Astrocyte (in vitro differentiated cells and primary cell): ENCODE results near the gene PSMC4. TPM values are rescaled to one million over a fixed set of nuclear protein-coding genes. Genes with fewer than 3 reads are reported as not detected.

Experiments used
- DNase-seq: peaks from one replicate; pipeline ENCODE4 v3.0.0-alpha.2; 2010; ENCODE audit warnings: low read depth
- FAIRE-seq: peaks from 2 replicates; lab custom pipeline; 2011; peaks lifted over from hg19 to GRCh38; lab: Jason Lieb, UNC
- H2AFZ ChIP-seq: 2 replicates; pipeline ENCODE4 v1.6.0; 2012; ENCODE audit warnings: low read depth, low read length, inconsistent platforms
- H3K27ac ChIP-seq: 2 replicates; pipeline ENCODE4 v1.5.1; 2011; ENCODE audit warnings: low read depth, low read length, inconsistent platforms
- H3K27me3 ChIP-seq: 2 replicates; pipeline ENCODE4 v1.6.0; 2011; ENCODE audit warnings: low read length, inconsistent platforms; ENCODE audit not compliant: insufficient read depth
- H3K36me3 ChIP-seq: 2 replicates; pipeline ENCODE4 v1.5.1; 2011; ENCODE audit warnings: low read length, inconsistent platforms; ENCODE audit not compliant: insufficient read depth
- H3K4me1 ChIP-seq: 2 replicates; pipeline ENCODE4 v1.5.1; 2011; ENCODE audit warnings: low read length, inconsistent platforms; ENCODE audit not compliant: insufficient read depth
- H3K4me2 ChIP-seq: 2 replicates; pipeline ENCODE4 v1.6.0; 2012; ENCODE audit warnings: low read length, inconsistent platforms
- H3K4me3 ChIP-seq: 2 replicates; pipeline ENCODE4 v1.5.1; 2011; ENCODE audit warnings: low read depth, mild to moderate bottlenecking, low read length, inconsistent platforms; ENCODE audit not compliant: insufficient read depth
- H3K79me2 ChIP-seq: 2 replicates; pipeline ENCODE4 v1.6.0; 2012; ENCODE audit warnings: mild to moderate bottlenecking, low read length, inconsistent platforms; ENCODE audit not compliant: insufficient read depth
- H3K9ac ChIP-seq: 2 replicates; pipeline ENCODE4 v1.6.0; 2012; ENCODE audit warnings: mild to moderate bottlenecking, low read length, inconsistent platforms
- H3K9me3 ChIP-seq: 2 replicates; pipeline ENCODE4 v1.5.1; 2012; ENCODE audit warnings: low read depth, mild to moderate bottlenecking, low read length, inconsistent platforms; ENCODE audit not compliant: insufficient read depth
- H4K20me1 ChIP-seq: 2 replicates; pipeline ENCODE4 v1.6.0; 2012; ENCODE audit warnings: low read length, inconsistent platforms; ENCODE audit not compliant: insufficient read depth
- H3K27ac Mint-ChIP-seq: one replicate; pipeline ENCODE4 v1.8.0; 2021; ENCODE audit warnings: mild to moderate bottlenecking, mixed read lengths; ENCODE audit not compliant: unreplicated experiment
- H3K27me3 Mint-ChIP-seq: one replicate; pipeline ENCODE4 v1.8.0; 2021; ENCODE audit warnings: low read depth, mixed read lengths; ENCODE audit not compliant: unreplicated experiment
- H3K36me3 Mint-ChIP-seq: one replicate; pipeline ENCODE4 v1.8.0; 2021; ENCODE audit warnings: low read depth, mixed read lengths; ENCODE audit not compliant: unreplicated experiment
- H3K4me1 Mint-ChIP-seq: one replicate; pipeline ENCODE4 v1.8.0; 2021; ENCODE audit warnings: low read depth, mixed read lengths; ENCODE audit not compliant: unreplicated experiment
- H3K4me3 Mint-ChIP-seq: one replicate; pipeline ENCODE4 v1.8.0; 2021; ENCODE audit warnings: mild to moderate bottlenecking, moderate library complexity, mixed read lengths; ENCODE audit not compliant: unreplicated experiment
- H3K9me3 Mint-ChIP-seq: one replicate; pipeline ENCODE4 v1.8.0; 2021; ENCODE audit warnings: mild to moderate bottlenecking, mixed read lengths; ENCODE audit not compliant: unreplicated experiment
- EZH2 ChIP-seq: IDR thresholded peaks from 2 replicates; pipeline ENCODE4 v1.6.1; 2012; ENCODE audit warnings: mild to moderate bottlenecking, low read length, inconsistent platforms; ENCODE audit not compliant: insufficient read depth
- total RNA-seq: library from RNA; stranded (reverse); gene quantifications from 2 replicates; pipeline ENCODE4 v1.2.1, GENCODE V29; 2021
- TF ChIP-seq, protein P1 (sequence below): IDR thresholded peaks from 2 replicates; pipeline ENCODE4 v1.5.1; 2011; ENCODE audit warnings: low read depth, mild to moderate bottlenecking, inconsistent platforms, low read length, moderate library complexity; ENCODE audit not compliant: insufficient read depth

Gene PSMC4
- total RNA-seq, 1 donor from 2014 or later: 127 TPM

DNA sequence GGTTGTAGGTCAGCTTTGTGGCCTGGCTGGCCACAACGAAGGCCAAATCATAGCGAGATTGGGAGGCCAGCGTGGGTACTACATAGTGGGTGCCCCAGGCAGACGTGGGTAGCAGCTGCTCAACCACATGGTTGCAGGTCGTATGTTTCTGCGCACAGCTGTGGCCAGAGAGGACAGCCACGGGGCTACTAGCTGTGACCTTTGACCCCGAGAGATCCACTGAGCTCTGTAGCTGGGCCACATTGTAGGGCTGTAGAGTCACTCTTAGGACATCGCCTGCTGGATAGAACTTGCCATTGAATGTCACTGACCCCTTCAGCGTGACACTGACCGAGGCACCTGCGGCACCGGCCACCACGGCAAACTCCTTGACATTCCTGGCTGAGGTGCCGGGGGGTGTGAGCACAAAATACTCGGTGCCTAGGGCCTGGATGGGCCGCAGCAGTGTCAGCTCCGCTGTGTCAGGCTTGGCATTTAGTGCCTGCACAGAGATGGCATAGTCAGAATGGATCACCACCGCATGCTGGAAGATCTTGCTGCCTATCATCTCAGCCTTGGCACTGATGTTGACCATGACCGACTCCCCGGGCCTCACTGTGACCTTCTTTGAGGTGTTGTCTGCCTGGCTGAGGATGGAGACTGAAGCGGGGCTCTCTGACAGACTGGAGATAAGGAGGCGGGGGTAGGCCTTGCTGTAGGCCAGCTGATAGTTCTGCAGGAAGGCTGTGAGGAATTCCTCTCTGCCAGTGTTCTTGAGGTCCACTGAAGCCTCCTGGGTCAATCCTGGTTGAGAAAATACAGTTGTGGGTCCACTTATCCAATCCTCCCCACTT is 43.2 kb upstream of the PSMC4 start:
- Histone ChIP-seq H3K79me2 (no peaks in the 10 kb centered on the region), H3K27ac (no peak overlapping the region), H3K36me3 (no peaks in the 10 kb centered on the region), H3K4me3 (no peak overlapping the region), H3K4me2 (no peak overlapping the region), H3K27me3 (no peaks in the 10 kb centered on the region), H3K9me3 (no peaks in the 10 kb centered on the region), H3K4me1 (no peaks in the 10 kb centered on the region), H2AFZ (no peak overlapping the region), H4K20me1 (no peaks in the 10 kb centered on the region), H3K9ac (no peak overlapping the region)
- TF ChIP-seq EZH2: no peak
- TF ChIP-seq, protein P1, sequence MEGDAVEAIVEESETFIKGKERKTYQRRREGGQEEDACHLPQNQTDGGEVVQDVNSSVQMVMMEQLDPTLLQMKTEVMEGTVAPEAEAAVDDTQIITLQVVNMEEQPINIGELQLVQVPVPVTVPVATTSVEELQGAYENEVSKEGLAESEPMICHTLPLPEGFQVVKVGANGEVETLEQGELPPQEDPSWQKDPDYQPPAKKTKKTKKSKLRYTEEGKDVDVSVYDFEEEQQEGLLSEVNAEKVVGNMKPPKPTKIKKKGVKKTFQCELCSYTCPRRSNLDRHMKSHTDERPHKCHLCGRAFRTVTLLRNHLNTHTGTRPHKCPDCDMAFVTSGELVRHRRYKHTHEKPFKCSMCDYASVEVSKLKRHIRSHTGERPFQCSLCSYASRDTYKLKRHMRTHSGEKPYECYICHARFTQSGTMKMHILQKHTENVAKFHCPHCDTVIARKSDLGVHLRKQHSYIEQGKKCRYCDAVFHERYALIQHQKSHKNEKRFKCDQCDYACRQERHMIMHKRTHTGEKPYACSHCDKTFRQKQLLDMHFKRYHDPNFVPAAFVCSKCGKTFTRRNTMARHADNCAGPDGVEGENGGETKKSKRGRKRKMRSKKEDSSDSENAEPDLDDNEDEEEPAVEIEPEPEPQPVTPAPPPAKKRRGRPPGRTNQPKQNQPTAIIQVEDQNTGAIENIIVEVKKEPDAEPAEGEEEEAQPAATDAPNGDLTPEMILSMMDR: no peak
- no peak for FAIRE-seq
- no peak overlapping the region for H3K27ac Mint-ChIP-seq
- no peak overlapping the region for H3K4me3 Mint-ChIP-seq
- DNase-seq: no peak
- H3K27me3 Mint-ChIP-seq: peaks cover 12% of the 10 kb centered on the region
- H3K9me3 Mint-ChIP-seq: peaks cover 2% of the 10 kb centered on the region
- no peaks in the 10 kb centered on the region for H3K36me3 Mint-ChIP-seq
- H3K4me1 Mint-ChIP-seq: no peaks in the 10 kb centered on the region

DNA sequence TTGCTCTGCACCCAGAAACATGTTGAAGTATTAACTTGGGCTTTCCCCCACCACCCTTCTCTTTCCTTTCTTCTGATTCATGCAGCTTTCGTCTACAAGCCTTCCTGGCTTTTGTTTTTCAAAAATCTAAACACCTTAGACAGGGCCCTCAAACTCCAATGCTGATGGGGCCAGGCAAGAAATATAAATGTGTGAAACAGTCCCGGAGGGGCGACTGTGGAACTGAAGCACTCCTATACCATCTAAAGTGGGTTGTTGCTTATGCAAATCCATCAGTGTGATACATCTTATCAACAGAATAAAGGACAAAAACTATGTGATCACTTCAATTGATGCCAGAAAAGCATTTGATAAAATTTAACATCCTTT is 42.6 kb upstream of the PSMC4 start:
- Mint-ChIP-seq H3K27ac (no peak overlapping the region), H3K27me3 (peaks cover 12% of the 10 kb centered on the region), H3K4me3 (no peak overlapping the region), H3K9me3 (peaks cover 2% of the 10 kb centered on the region), H3K4me1 (no peaks in the 10 kb centered on the region), H3K36me3 (no peaks in the 10 kb centered on the region)
- Histone ChIP-seq H2AFZ (no peak overlapping the region), H3K27ac (no peak overlapping the region), H3K4me1 (no peaks in the 10 kb centered on the region), H3K79me2 (no peaks in the 10 kb centered on the region), H3K9me3 (no peaks in the 10 kb centered on the region), H4K20me1 (no peaks in the 10 kb centered on the region), H3K9ac (no peak overlapping the region), H3K4me3 (no peak overlapping the region), H3K36me3 (no peaks in the 10 kb centered on the region), H3K27me3 (no peaks in the 10 kb centered on the region), H3K4me2 (no peak overlapping the region)
- FAIRE-seq (no peak), DNase-seq (no peak)
- TF ChIP-seq, protein P1: no peak
- TF ChIP-seq EZH2: no peak

DNA sequence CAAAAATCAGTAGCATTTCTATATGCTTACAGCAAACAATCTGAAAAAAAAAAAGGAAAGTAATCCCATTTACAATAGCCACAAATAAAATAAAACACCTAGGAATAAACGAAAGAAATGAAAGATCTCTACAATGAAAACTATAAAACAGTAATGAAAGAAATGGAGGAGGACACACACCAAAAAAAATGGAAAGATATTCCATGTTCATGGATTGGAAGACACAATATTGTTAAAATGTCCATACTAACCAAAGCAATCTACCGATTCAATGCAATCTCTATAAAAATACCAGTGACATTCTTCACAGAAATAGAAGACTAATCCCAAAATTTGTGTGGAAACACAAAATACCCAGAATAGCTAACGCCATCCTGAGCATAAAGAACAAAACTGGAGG is 41.2 kb upstream of the PSMC4 start:
- peaks cover 2% of the 10 kb centered on the region for H3K9me3 Mint-ChIP-seq
- no peaks in the 10 kb centered on the region for H3K36me3 Mint-ChIP-seq
- H3K4me3 ChIP-seq: no peak overlapping the region
- H3K4me1 Mint-ChIP-seq: no peaks in the 10 kb centered on the region
- no peaks in the 10 kb centered on the region for H3K4me1 ChIP-seq
- H3K4me2 ChIP-seq: no peak overlapping the region
- H3K9ac ChIP-seq: no peak overlapping the region
- no peak overlapping the region for H3K27ac Mint-ChIP-seq
- no peak for TF ChIP-seq EZH2
- TF ChIP-seq, protein P1: no peak
- H3K27me3 ChIP-seq: no peaks in the 10 kb centered on the region
- no peak overlapping the region for H3K4me3 Mint-ChIP-seq
- H3K9me3 ChIP-seq: no peaks in the 10 kb centered on the region
- peaks cover 19% of the 10 kb centered on the region for H3K27me3 Mint-ChIP-seq
- DNase-seq (no peak), FAIRE-seq (no peak)
- no peaks in the 10 kb centered on the region for H3K79me2 ChIP-seq
- H3K36me3 ChIP-seq: no peaks in the 10 kb centered on the region
- no peak overlapping the region for H2AFZ ChIP-seq
- no peak overlapping the region for H3K27ac ChIP-seq
- H4K20me1 ChIP-seq: no peaks in the 10 kb centered on the region
